NCI-H345 (cell line): ENCODE results near the gene DMAC2.
"Not testable (repeated sequence)": the region's sequence is repeated elsewhere in the genome, so short reads cannot be mapped to it uniquely, and the experiment has no call there.

Source experiments
- DNase-seq: peaks from one replicate; lab custom pipeline; 2025; lab: John Stamatoyannopoulos, UW

Gene DMAC2

GRCh38 chr19:41398598-41398997, 41.1 kb downstream of the DMAC2 start:
- DNase-seq = no peak

- DNase-seq = no peak
Observed at GRCh38 chr19:41398050-41398418, 41.7 kb downstream of the DMAC2 start.

- peak; percentile 98 for DNase-seq
Observed at GRCh38 chr19:41397086-41398049, 42.3 kb downstream of the DMAC2 start, which contains the start of the genes BCKDHA and EXOSC5. TSS of gene BCKDHA (plus strand) at chr19:41397818. CDS start at chr19:41397828, 10 bp downstream. TSS of gene EXOSC5 (minus strand) at chr19:41397359. CDS start at chr19:41397328, 31 bp downstream.

GRCh38 chr19:41395355-41395754, 44.4 kb downstream of the DMAC2 start:
- no peak for DNase-seq

- no peak for DNase-seq
Observed at GRCh38 chr19:41392775-41393174, 46.9 kb downstream of the DMAC2 start.

DNA sequence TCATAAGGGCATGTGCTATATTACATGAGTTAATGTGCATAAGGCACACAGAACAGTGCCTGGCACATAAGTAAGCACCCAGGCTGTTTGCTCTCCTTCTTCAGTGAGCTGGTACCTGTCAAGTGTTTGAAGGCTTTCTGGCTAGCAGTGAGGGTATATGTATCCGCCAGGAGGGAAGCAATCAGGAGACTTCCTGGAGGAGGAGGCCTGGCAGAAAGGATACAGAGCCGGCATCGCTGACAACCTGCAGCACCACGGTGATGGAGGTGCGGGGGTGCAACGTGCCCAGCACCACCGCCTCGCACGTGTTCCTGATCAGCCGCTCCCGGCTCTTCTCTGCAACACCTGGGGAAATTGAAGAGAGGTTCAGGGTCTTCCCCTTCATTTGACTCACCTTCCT, 48.1 kb downstream of the DMAC2 start:
- no peak for DNase-seq

DNA sequence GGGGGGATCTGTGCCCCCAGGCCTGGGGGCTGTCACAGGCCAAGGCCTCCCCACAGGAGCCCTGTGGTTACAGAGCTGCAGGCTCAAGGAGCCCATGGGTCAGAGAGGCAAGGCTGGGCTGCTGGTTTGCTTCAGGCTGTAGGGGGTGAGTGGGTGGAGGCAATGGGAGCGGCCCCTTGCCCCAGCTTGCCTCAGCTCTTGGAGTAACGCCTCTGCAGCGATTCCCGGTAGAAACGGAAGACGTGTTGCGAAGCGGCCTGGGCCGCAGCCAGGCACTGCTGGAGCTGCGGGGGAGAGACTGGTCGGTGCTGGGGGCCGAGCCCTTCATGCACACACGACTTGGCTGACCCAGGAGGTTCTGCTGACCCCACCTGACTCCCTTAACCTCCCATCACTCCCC, 53.3 kb downstream of the DMAC2 start:
- no peak for DNase-seq

DNA sequence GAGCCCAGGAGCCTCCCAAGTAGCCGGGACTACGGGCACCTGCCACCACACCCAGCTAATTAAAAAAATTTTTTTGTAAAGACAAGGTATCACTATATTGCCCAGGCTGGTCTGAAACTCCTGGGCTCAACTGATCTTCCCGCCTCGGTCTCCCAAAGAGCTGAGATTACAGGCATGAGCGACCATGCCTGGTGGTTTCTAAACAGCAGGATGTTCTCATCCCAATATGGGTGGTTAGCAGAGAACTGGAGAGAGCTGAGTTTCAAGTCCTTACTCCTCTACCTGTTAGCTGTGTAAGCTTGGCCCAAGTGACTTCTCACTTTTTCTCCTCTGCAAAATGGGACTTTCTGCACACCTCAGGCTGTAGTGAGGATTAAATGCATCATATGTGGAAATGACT, 55.4 kb downstream of the DMAC2 start:
- DNase-seq = no peak

DNA sequence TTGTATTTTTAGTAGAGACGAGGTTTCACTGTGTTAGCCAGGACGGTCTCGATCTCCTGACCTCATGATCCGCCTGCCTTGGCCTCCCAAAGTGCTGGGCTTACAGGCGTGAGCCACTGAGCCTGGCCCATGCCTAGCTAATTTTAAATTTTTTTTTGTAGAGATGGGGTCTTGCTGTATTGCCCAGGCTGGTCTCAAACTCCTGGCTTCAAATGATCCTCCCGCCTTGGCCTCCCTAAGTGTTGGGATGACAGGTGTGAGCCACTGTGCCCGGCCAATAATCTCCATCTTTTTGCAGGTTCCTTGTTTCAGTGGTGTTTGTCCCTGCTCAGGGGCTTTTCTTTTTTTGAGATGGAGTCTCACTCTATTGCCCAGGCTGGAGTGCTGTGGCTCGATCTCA, 58.2 kb downstream of the DMAC2 start:
- not testable (repeated sequence) for DNase-seq
